ENCODE measurements around the gene MYOCOS.
"Not testable (repeated sequence)": the region's sequence is repeated elsewhere in the genome, so short reads cannot be mapped to it uniquely, and the experiment has no call there.

The MYOCOS gene

DNA sequence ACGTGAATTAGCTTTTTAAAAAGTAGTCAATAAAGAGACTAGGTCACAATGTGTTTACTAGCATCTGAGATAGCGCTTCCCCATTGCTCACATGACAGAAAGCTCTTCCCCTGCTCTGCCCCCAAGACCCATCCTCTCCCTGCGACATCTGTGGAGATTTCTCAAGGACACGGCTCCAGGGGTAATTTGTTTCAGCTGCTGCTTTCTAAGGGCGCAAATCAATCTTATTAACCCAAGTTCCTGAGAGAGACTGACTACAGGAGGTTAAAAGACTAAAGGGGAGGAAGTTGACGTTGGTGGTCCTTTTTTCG lies at the start of gene MYOCOS:
Gene MYOCOS (plus strand): TSS at position 92 of the 311 bp plus-strand sequence. CDS start 1,641 bp downstream, outside the sequence.
- no peak for DNase-seq (ENCODE audit: low read depth in 2 of 3, low spot score in 1 of 3)

- no peak for DNase-seq (ENCODE audit: low read depth in 2 of 3, low spot score in 1 of 3)
Measured at GRCh38 chr1:171576144-171576543, 45.9 kb upstream of the MYOCOS start.

DNA sequence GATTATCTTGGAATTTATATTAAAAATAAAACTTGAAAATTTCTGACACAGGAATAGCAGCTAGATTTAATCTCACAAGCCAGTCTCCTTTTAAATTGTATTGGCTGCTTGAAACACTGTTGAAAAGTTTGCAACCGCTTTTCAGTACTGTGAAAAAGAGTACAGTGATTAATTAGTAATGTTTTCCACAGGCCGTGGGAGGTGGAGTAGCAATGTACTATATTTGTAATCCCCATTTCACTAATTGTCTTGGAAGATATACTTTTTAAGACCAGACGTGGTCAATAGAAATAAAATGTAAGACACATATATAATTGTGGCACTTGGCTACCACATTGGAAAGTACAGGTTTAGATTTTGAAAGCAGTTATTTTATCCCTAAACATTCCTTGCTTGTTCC lies 40.8 kb upstream of the MYOCOS start:
- DNase-seq (ENCODE audit: low read depth in 2 of 3, low spot score in 1 of 3), result peak in 1 of 3 donors; percentile 18

GRCh38 chr1:171581766-171582165 lies 40.3 kb upstream of the MYOCOS start:
- no peak for DNase-seq (ENCODE audit: low read depth in 2 of 3, low spot score in 1 of 3)

DNA sequence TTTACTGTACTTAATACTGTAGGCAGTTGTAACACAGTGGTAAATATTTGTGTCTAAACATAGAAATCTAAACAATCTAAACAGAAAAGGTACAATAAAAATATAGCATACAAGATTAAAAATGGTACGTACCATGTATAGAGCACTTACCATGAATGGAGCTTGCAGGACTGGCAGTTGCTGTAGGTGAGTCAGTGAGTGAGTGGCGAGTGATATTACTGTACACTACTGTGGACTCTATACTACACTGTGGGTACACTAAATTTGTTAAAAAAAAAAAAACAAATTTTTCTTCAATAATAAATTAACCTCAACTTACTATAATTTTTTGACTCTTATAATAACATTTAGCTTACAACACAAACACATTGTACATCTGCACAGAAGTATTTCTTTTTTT lies 39.5 kb upstream of the MYOCOS start:
- DNase-seq (ENCODE audit: low read depth in 2 of 3, low spot score in 1 of 3), result no peak

- no peak for DNase-seq (ENCODE audit: low read depth in 2 of 3, low spot score in 1 of 3)
Measured at GRCh38 chr1:171583591-171584201, 38.3 kb upstream of the MYOCOS start.

- no peak for DNase-seq (ENCODE audit: low read depth in 2 of 3, low spot score in 1 of 3)
Measured at GRCh38 chr1:171585715-171586114, 36.3 kb upstream of the MYOCOS start.

GRCh38 chr1:171588230-171588629 lies 33.8 kb upstream of the MYOCOS start:
- DNase-seq (ENCODE audit: low read depth in 2 of 3, low spot score in 1 of 3), result no peak

GRCh38 chr1:171590022-171590421 lies 32.0 kb upstream of the MYOCOS start:
- no peak for DNase-seq (ENCODE audit: low read depth in 2 of 3, low spot score in 1 of 3)

- DNase-seq (ENCODE audit: low read depth in 2 of 3, low spot score in 1 of 3), result no peak
Measured at GRCh38 chr1:171595324-171595723, 26.7 kb upstream of the MYOCOS start.

- DNase-seq (ENCODE audit: low read depth in 2 of 3, low spot score in 1 of 3), result no peak
Measured at GRCh38 chr1:171596119-171596518, 25.9 kb upstream of the MYOCOS start.

DNA sequence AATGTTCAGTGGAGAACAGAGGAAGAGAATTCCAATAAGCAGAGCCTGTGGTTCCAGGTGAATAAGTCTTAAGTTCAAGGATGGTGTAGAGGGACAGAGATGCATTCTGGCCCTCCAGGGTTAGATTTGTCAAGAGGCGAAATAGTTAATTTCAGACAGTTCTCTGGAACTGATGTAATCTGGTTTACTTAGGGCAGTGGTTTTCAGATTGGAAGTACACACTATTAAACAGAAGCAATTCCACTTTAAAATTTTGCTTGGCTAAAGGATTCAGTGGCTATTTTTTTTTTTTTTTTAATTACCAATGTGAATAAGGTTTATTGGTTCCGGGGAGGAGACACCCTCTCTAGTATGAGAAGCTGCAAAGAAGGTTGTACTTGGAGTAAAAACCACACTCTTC lies 25.3 kb upstream of the MYOCOS start:
- DNase-seq (ENCODE audit: low read depth in 2 of 3, low spot score in 1 of 3), result no peak

- DNase-seq (ENCODE audit: low read depth in 2 of 3, low spot score in 1 of 3), result no peak
Measured at GRCh38 chr1:171597203-171597602, 24.8 kb upstream of the MYOCOS start.

GRCh38 chr1:171600310-171600709 lies 21.7 kb upstream of the MYOCOS start:
- DNase-seq (ENCODE audit: low read depth in 2 of 3, low spot score in 1 of 3), result not testable (repeated sequence)

- DNase-seq (ENCODE audit: low read depth in 2 of 3, low spot score in 1 of 3), result no peak
Measured at GRCh38 chr1:171600862-171601261, 21.2 kb upstream of the MYOCOS start.

- DNase-seq (ENCODE audit: low read depth in 2 of 3, low spot score in 1 of 3), result not testable (repeated sequence)
Measured at GRCh38 chr1:171603042-171603441, 19.0 kb upstream of the MYOCOS start.

GRCh38 chr1:171606402-171606941 lies 15.6 kb upstream of the MYOCOS start:
- no peak for DNase-seq (ENCODE audit: low read depth in 2 of 3, low spot score in 1 of 3)

GRCh38 chr1:171610385-171610784 lies 11.7 kb upstream of the MYOCOS start:
- no peak for DNase-seq (ENCODE audit: low read depth in 2 of 3, low spot score in 1 of 3)

GRCh38 chr1:171611306-171611705 lies 10.7 kb upstream of the MYOCOS start:
- no peak for DNase-seq (ENCODE audit: low read depth in 2 of 3, low spot score in 1 of 3)

- no peak for DNase-seq (ENCODE audit: low read depth in 2 of 3, low spot score in 1 of 3)
Measured at GRCh38 chr1:171613282-171613681, 8.8 kb upstream of the MYOCOS start.

DNA sequence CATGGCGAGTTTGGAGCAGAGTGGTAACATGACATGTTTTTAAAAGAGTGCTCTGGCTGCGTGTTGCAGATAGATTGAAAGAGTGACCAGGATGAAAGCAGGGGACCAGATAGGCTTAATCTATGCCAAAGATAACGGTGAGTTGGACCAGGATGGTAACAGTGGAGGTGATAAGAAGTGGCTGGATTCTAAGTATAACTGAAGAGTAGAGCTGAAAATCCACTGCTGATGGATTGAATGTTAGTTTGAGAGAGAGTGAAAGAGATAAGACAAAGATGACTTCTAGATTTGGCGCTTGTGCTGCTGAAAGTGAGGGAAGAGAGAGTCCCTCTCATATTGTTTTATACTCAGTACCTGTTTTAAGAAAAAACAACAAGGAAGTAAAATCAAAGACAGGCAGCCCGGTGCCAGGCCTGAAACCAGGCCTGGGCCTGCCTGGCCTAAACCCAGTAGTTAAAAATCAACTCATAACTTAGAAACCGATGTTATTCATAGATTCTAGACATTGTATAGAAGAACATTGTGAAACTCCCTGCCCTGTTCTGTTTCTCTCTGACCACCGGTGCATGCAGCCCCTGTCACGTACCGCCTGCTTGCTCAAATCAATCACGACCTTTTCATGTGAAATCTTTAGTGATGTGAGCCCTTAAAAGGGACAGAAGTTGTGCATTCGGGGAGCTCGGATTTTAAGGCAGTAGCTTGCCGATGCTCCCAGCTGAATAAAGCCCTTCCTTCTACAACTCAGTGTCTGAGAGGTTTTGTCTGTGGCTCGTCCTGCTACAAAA lies 6.7 kb upstream of the MYOCOS start:
- DNase-seq (ENCODE audit: low read depth in 2 of 3, low spot score in 1 of 3), result not testable (repeated sequence)

DNA sequence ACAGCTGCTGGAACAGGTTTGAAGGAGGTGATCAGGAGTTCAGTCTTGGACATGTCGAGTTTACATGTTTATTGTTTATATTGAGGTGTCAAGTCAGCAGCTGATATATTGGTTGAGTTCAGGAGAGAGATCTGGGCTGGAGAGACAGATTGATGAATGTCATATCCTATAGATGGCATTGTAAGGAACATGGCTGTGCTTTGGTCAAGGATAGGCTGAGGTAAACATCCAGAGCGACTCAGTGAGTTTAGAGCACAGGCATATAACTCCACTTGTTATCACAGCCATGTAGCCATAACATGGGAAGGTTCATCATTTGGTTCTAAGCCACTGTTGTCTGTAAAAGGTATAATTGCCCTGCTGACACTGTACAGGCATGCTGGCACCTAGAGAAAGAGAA lies 5.5 kb upstream of the MYOCOS start:
- DNase-seq (ENCODE audit: low read depth in 2 of 3, low spot score in 1 of 3), result no peak
